ENCODE measurements around the gene BRMS1.

BRMS1 gene

GRCh38 chr11:66302656-66303055, 42.2 kb downstream of the BRMS1 start:
- no peaks in the 10 kb centered on the region for H3K4me1 ChIP-seq (ENCODE audit: control insufficient read depth, insufficient read depth, low read length, poor library complexity, severe bottlenecking)
- DNase-seq: no peak
- H3K36me3 ChIP-seq (ENCODE audit: control insufficient read depth, insufficient read depth, low read length): no peaks in the 10 kb centered on the region
- no peak overlapping the region for H3K27ac ChIP-seq (ENCODE audit: insufficient read depth, low read length, poor library complexity, severe bottlenecking)
- no peaks in the 10 kb centered on the region for H3K27me3 ChIP-seq (replicated peaks; ENCODE audit: control insufficient read depth, insufficient read depth, low read length, poor library complexity, severe bottlenecking)
- no peaks in the 10 kb centered on the region for H3K9me3 ChIP-seq (ENCODE audit: control insufficient read depth, low read length)
- no peak overlapping the region for H3K4me3 ChIP-seq (ENCODE audit: insufficient read depth, low read depth, low read length, poor library complexity, severe bottlenecking)

- Histone ChIP-seq H3K36me3 (ENCODE audit: control insufficient read depth, insufficient read depth, low read length) (no peaks in the 10 kb centered on the region), H3K27me3 (replicated peaks; ENCODE audit: control insufficient read depth, insufficient read depth, low read length, poor library complexity, severe bottlenecking) (no peaks in the 10 kb centered on the region), H3K27ac (ENCODE audit: insufficient read depth, low read length, poor library complexity, severe bottlenecking) (no peak overlapping the region), H3K4me1 (ENCODE audit: control insufficient read depth, insufficient read depth, low read length, poor library complexity, severe bottlenecking) (no peaks in the 10 kb centered on the region), H3K9me3 (ENCODE audit: control insufficient read depth, low read length) (no peaks in the 10 kb centered on the region), H3K4me3 (ENCODE audit: insufficient read depth, low read depth, low read length, poor library complexity, severe bottlenecking) (no peak overlapping the region)
- no peak for DNase-seq
Observed at GRCh38 chr11:66299186-66299585, 45.7 kb downstream of the BRMS1 start.

- no peaks in the 10 kb centered on the region for H3K36me3 ChIP-seq (ENCODE audit: control insufficient read depth, insufficient read depth, low read length)
- H3K9me3 ChIP-seq (ENCODE audit: control insufficient read depth, low read length): no peaks in the 10 kb centered on the region
- no peak overlapping the region for H3K27ac ChIP-seq (ENCODE audit: insufficient read depth, low read length, poor library complexity, severe bottlenecking)
- no peaks in the 10 kb centered on the region for H3K4me1 ChIP-seq (ENCODE audit: control insufficient read depth, insufficient read depth, low read length, poor library complexity, severe bottlenecking)
- DNase-seq: no peak
- H3K4me3 ChIP-seq (ENCODE audit: insufficient read depth, low read depth, low read length, poor library complexity, severe bottlenecking): no peak overlapping the region
- peaks cover under 1% of the 10 kb centered on the region for H3K27me3 ChIP-seq (replicated peaks; ENCODE audit: control insufficient read depth, insufficient read depth, low read length, poor library complexity, severe bottlenecking)
Observed at GRCh38 chr11:66297610-66298009, 47.3 kb downstream of the BRMS1 start.

GRCh38 chr11:66294626-66295620, 50.0 kb downstream of the BRMS1 start:
- Histone ChIP-seq H3K4me1 (ENCODE audit: control insufficient read depth, insufficient read depth, low read length, poor library complexity, severe bottlenecking) (peaks cover 10% of the 10 kb centered on the region), H3K36me3 (ENCODE audit: control insufficient read depth, insufficient read depth, low read length) (no peaks in the 10 kb centered on the region), H3K9me3 (ENCODE audit: control insufficient read depth, low read length) (no peaks in the 10 kb centered on the region), H3K27ac (ENCODE audit: insufficient read depth, low read length, poor library complexity, severe bottlenecking) (no peak overlapping the region), H3K27me3 (replicated peaks; ENCODE audit: control insufficient read depth, insufficient read depth, low read length, poor library complexity, severe bottlenecking) (peaks cover 10% of the 10 kb centered on the region), H3K4me3 (ENCODE audit: insufficient read depth, low read depth, low read length, poor library complexity, severe bottlenecking) (no peak overlapping the region)
- DNase-seq: no peak

GRCh38 chr11:66293777-66294625, 50.9 kb downstream of the BRMS1 start:
- Histone ChIP-seq H3K4me1 (ENCODE audit: control insufficient read depth, insufficient read depth, low read length, poor library complexity, severe bottlenecking) (peaks cover 17% of the 10 kb centered on the region), H3K36me3 (ENCODE audit: control insufficient read depth, insufficient read depth, low read length) (no peaks in the 10 kb centered on the region), H3K27ac (ENCODE audit: insufficient read depth, low read length, poor library complexity, severe bottlenecking) (no peak overlapping the region), H3K4me3 (ENCODE audit: insufficient read depth, low read depth, low read length, poor library complexity, severe bottlenecking) (no peak overlapping the region), H3K9me3 (ENCODE audit: control insufficient read depth, low read length) (no peaks in the 10 kb centered on the region), H3K27me3 (replicated peaks; ENCODE audit: control insufficient read depth, insufficient read depth, low read length, poor library complexity, severe bottlenecking) (peaks cover 10% of the 10 kb centered on the region)
- no peak for DNase-seq

GRCh38 chr11:66293352-66293751, 51.6 kb downstream of the BRMS1 start:
- H3K27me3 ChIP-seq (replicated peaks; ENCODE audit: control insufficient read depth, insufficient read depth, low read length, poor library complexity, severe bottlenecking): peaks cover 10% of the 10 kb centered on the region
- H3K9me3 ChIP-seq (ENCODE audit: control insufficient read depth, low read length): no peaks in the 10 kb centered on the region
- H3K27ac ChIP-seq (ENCODE audit: insufficient read depth, low read length, poor library complexity, severe bottlenecking): no peak overlapping the region
- H3K4me1 ChIP-seq (ENCODE audit: control insufficient read depth, insufficient read depth, low read length, poor library complexity, severe bottlenecking): peaks cover 18% of the 10 kb centered on the region
- DNase-seq: no peak
- no peaks in the 10 kb centered on the region for H3K36me3 ChIP-seq (ENCODE audit: control insufficient read depth, insufficient read depth, low read length)
- no peak overlapping the region for H3K4me3 ChIP-seq (ENCODE audit: insufficient read depth, low read depth, low read length, poor library complexity, severe bottlenecking)

GRCh38 chr11:66292543-66293332, 52.2 kb downstream of the BRMS1 start:
- Histone ChIP-seq H3K27me3 (replicated peaks; ENCODE audit: control insufficient read depth, insufficient read depth, low read length, poor library complexity, severe bottlenecking) (peaks cover 10% of the 10 kb centered on the region), H3K27ac (ENCODE audit: insufficient read depth, low read length, poor library complexity, severe bottlenecking) (no peak overlapping the region), H3K4me3 (ENCODE audit: insufficient read depth, low read depth, low read length, poor library complexity, severe bottlenecking) (no peak overlapping the region), H3K36me3 (ENCODE audit: control insufficient read depth, insufficient read depth, low read length) (no peaks in the 10 kb centered on the region), H3K9me3 (ENCODE audit: control insufficient read depth, low read length) (no peaks in the 10 kb centered on the region), H3K4me1 (ENCODE audit: control insufficient read depth, insufficient read depth, low read length, poor library complexity, severe bottlenecking) (peaks cover 25% of the 10 kb centered on the region)
- no peak for DNase-seq

- Histone ChIP-seq H3K9me3 (ENCODE audit: control insufficient read depth, low read length) (no peaks in the 10 kb centered on the region), H3K27me3 (replicated peaks; ENCODE audit: control insufficient read depth, insufficient read depth, low read length, poor library complexity, severe bottlenecking) (peaks cover 10% of the 10 kb centered on the region), H3K4me1 (ENCODE audit: control insufficient read depth, insufficient read depth, low read length, poor library complexity, severe bottlenecking) (peaks cover 25% of the 10 kb centered on the region), H3K36me3 (ENCODE audit: control insufficient read depth, insufficient read depth, low read length) (no peaks in the 10 kb centered on the region), H3K27ac (ENCODE audit: insufficient read depth, low read length, poor library complexity, severe bottlenecking) (no peak within 1 kb of the TSS), H3K4me3 (ENCODE audit: insufficient read depth, low read depth, low read length, poor library complexity, severe bottlenecking) (peak within 1 kb of the TSS; percentile 60)
- DNase-seq: no peak
Observed at GRCh38 chr11:66291706-66292542, 53.0 kb downstream of the BRMS1 start, which contains the start of gene TMEM151A. TMEM151A (plus strand) TSS chr11:66291894; CDS start chr11:66292014, 120 bp downstream.

GRCh38 chr11:66291303-66291705, 53.6 kb downstream of the BRMS1 start:
- Histone ChIP-seq H3K9me3 (ENCODE audit: control insufficient read depth, low read length) (no peaks in the 10 kb centered on the region), H3K27me3 (replicated peaks; ENCODE audit: control insufficient read depth, insufficient read depth, low read length, poor library complexity, severe bottlenecking) (peaks cover 10% of the 10 kb centered on the region), H3K27ac (ENCODE audit: insufficient read depth, low read length, poor library complexity, severe bottlenecking) (no peak overlapping the region), H3K36me3 (ENCODE audit: control insufficient read depth, insufficient read depth, low read length) (no peaks in the 10 kb centered on the region), H3K4me1 (ENCODE audit: control insufficient read depth, insufficient read depth, low read length, poor library complexity, severe bottlenecking) (peaks cover 25% of the 10 kb centered on the region), H3K4me3 (ENCODE audit: insufficient read depth, low read depth, low read length, poor library complexity, severe bottlenecking) (no peak overlapping the region)
- no peak for DNase-seq

Measured in effector memory CD4-positive, alpha-beta T cell (primary cell).